SU-DHL-6 (cell line): ENCODE measurements around the gene EPB41L4B.

Experiments used
- CTCF ChIP-seq: fragments of 200-600 bp; sonication (generic); IDR thresholded peaks from one replicate; pipeline ENCODE4 v1.5.1; 2017; ENCODE audit warnings: antibody characterized with exemption, mild to moderate bottlenecking, low read length, moderate library complexity; ENCODE audit not compliant: insufficient read depth, poor library complexity, severe bottlenecking
- EZH2phosphoT487 ChIP-seq: fragments of 200-600 bp; sonication (generic), shearing (Covaris generic); conservative IDR thresholded peaks from 2 replicates; pipeline ENCODE4 v1.6.1; 2018; ENCODE audit warnings: mild to moderate bottlenecking, antibody characterized with exemption, low read length, moderate library complexity, mixed read lengths

- no peak for TF ChIP-seq CTCF
- no peak for TF ChIP-seq EZH2phosphoT487
Measured at GRCh38 chr9:109145051-109145450, 175.8 kb downstream of the EPB41L4B start.
